ENCODE results near the gene RPA1.

- TF ChIP-seq CTCF (conservative IDR thresholded peaks at IDR 0.05; ENCODE audit: low read depth, low read length) (no peak), EZH2 (IDR thresholded peaks at IDR 0.05; ENCODE audit: low read length, unreplicated experiment) (no peak)
These were observed 100.5 kb downstream of the RPA1 start for GRCh38 chr17:1930337-1930645.

Measured in PC-3 (cell line).